ENCODE data around the gene CD28.

CD28 gene

GRCh38 chr2:203750346-203751068 is 44.1 kb downstream of the CD28 start:
- no peak for DNase-seq (ENCODE audit: low read depth)
- no peak for TF ChIP-seq CTCF (IDR thresholded peaks at IDR 0.05; ENCODE audit: low read length, missing control alignments)
- H3K4me3 ChIP-seq (replicated peaks; ENCODE audit: low read depth, low read length): no peak overlapping the region

GRCh38 chr2:203751685-203752271 is 45.3 kb downstream of the CD28 start:
- H3K4me3 ChIP-seq (replicated peaks; ENCODE audit: low read depth, low read length): no peak overlapping the region
- peak; percentile 73 for DNase-seq (ENCODE audit: low read depth)
- no peak for TF ChIP-seq CTCF (IDR thresholded peaks at IDR 0.05; ENCODE audit: low read length, missing control alignments)

GRCh38 chr2:203756161-203756560 is 49.7 kb downstream of the CD28 start:
- no peak for TF ChIP-seq CTCF (IDR thresholded peaks at IDR 0.05; ENCODE audit: low read length, missing control alignments)
- no peak overlapping the region for H3K4me3 ChIP-seq (replicated peaks; ENCODE audit: low read depth, low read length)
- no peak for DNase-seq (ENCODE audit: low read depth)

GRCh38 chr2:203758841-203759689 is 52.6 kb downstream of the CD28 start:
- TF ChIP-seq CTCF (IDR thresholded peaks at IDR 0.05; ENCODE audit: low read length, missing control alignments): no peak
- peak; percentile 75 for DNase-seq (ENCODE audit: low read depth)
- H3K4me3 ChIP-seq (replicated peaks; ENCODE audit: low read depth, low read length): no peak overlapping the region

- H3K4me3 ChIP-seq (replicated peaks; ENCODE audit: low read depth, low read length): no peak overlapping the region
- no peak for TF ChIP-seq CTCF (IDR thresholded peaks at IDR 0.05; ENCODE audit: low read length, missing control alignments)
- DNase-seq (ENCODE audit: low read depth): peak; percentile 53
Observed at GRCh38 chr2:203759690-203760365, 53.4 kb downstream of the CD28 start.

- TF ChIP-seq CTCF (IDR thresholded peaks at IDR 0.05; ENCODE audit: low read length, missing control alignments): no peak
- no peak for DNase-seq (ENCODE audit: low read depth)
- no peak overlapping the region for H3K4me3 ChIP-seq (replicated peaks; ENCODE audit: low read depth, low read length)
Observed at GRCh38 chr2:203761121-203761520, 54.7 kb downstream of the CD28 start.

Measured in fibroblast of pulmonary artery (primary cell).